Activated naive CD4-positive, alpha-beta T cell treated with anti-CD3 and anti-CD28 coated beads, Interleukin-2, amount 10 ng/mL, durations not matched to agents 7 days and 5 days (primary cell): ENCODE results near the gene CAPZA3.
"Not testable (repeated sequence)": the region's sequence is repeated elsewhere in the genome, so short reads cannot be mapped to it uniquely, and the experiment has no call there.

Source experiments
- CTCF ChIA-PET: fragments of 350-600 bp; sonication (Branson Sonifier 250); formaldehyde crosslinking; loops from one replicate; lab custom pipeline; 2021; ENCODE audit warnings: antibody characterized with exemption; lab: Charles Lee
- DNase-seq: peaks from one replicate; pipeline ENCODE4 v3.0.0-alpha.2; 2020
- H3K27ac Mint-ChIP-seq: one replicate; pipeline ENCODE4 v1.8.0; 2021; ENCODE audit warnings: mild to moderate bottlenecking, moderate library complexity, mixed read lengths
- H3K27me3 Mint-ChIP-seq: one replicate; pipeline ENCODE4 v1.8.0; 2021; ENCODE audit warnings: mild to moderate bottlenecking, mixed read lengths
- H3K36me3 Mint-ChIP-seq: one replicate; pipeline ENCODE4 v1.8.0; 2021; ENCODE audit warnings: mixed read lengths
- H3K4me1 Mint-ChIP-seq: one replicate; pipeline ENCODE4 v1.8.0; 2021; ENCODE audit warnings: mixed read lengths
- H3K4me3 Mint-ChIP-seq: one replicate; pipeline ENCODE4 v1.8.0; 2021; ENCODE audit warnings: mild to moderate bottlenecking, moderate library complexity, mixed read lengths
- H3K9me3 Mint-ChIP-seq: one replicate; pipeline ENCODE4 v1.8.0; 2021; ENCODE audit warnings: mixed read lengths

Gene CAPZA3

DNA sequence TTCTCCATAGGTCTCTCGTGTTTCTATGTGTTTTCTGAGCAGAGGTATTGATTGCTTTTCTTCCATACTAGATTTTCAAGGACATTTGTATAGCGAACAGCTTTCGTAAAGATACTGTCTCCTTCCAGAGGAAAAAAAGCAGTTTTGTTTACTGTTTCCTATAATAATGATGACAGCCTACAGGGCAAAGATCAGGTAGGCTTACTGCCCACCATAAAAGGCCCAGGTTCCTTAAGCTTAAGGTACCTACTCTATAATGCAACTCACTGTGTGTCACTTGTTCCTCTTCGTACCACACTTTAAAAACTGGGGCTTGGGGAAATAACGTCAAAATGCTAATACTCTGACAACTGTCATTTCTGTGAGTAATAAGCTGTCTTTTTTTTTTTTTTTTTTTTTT is 6.8 kb upstream of the CAPZA3 start:
- Mint-ChIP-seq H3K36me3 (no peaks in the 10 kb centered on the region), H3K4me1 (no peaks in the 10 kb centered on the region), H3K27ac (no peak overlapping the region), H3K4me3 (no peak overlapping the region), H3K9me3 (peaks cover 12% of the 10 kb centered on the region), H3K27me3 (no peaks in the 10 kb centered on the region)
- no peak for DNase-seq
- CTCF ChIA-PET, result no interaction called here

DNA sequence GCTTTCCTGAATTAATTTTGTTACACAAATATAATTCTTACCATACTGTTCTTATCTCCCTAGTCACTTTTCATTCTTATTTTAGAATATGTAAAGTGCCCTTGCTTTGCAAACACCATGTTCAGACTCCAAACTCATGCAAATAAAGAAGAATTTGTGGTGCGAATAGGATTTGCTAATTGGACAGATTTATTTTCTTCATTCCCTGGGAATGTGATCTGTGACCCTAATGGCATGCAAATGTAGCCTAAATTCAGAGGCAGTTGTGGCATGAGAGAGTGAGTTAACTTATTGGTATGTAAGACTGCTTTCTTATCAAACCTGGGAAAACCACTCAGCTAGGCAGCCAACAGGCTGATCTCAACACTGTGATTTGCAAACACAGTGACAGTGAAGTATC is 10.0 kb downstream of the CAPZA3 start:
- Mint-ChIP-seq H3K4me1 (no peaks in the 10 kb centered on the region), H3K4me3 (no peak overlapping the region), H3K27me3 (no peaks in the 10 kb centered on the region), H3K36me3 (no peaks in the 10 kb centered on the region), H3K9me3 (peaks cover 3% of the 10 kb centered on the region), H3K27ac (no peak overlapping the region)
- DNase-seq, result no peak
- CTCF ChIA-PET, result no interaction called here

DNA sequence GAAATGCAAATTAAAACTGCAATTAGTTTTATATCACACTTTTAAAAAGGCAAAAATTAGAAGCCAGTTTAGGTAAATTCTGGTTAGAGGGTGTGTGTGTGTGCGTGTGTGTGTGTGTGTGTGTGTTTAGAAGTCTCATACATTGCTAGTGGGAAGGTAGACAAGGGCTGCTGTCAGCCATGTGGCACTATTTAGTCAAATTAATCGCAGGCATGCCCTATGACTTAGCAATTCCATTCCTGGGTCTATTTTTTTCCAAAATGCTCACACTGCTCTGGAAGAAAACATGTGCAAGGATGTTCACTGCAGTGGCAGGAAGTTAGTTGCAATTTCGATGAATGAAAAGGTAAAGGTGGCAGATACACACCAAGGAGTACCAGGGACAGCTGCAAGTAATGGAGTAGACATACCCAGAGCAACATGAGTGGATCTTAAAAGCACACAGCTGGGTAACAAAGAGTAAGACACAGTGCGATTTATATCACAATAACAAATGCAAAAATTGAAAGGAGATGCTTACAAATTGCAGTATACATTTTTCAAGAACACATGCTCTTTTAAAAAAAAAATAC is 11.6 kb downstream of the CAPZA3 start:
- CTCF ChIA-PET, result no interaction called here
- Mint-ChIP-seq H3K27ac (no peak overlapping the region), H3K4me3 (no peak overlapping the region), H3K9me3 (no peaks in the 10 kb centered on the region), H3K27me3 (no peaks in the 10 kb centered on the region), H3K36me3 (no peaks in the 10 kb centered on the region), H3K4me1 (no peaks in the 10 kb centered on the region)
- DNase-seq, result no peak

GRCh38 chr12:18750085-18750484 is 12.2 kb downstream of the CAPZA3 start:
- Mint-ChIP-seq H3K4me3 (no peak overlapping the region), H3K4me1 (no peaks in the 10 kb centered on the region), H3K27ac (no peak overlapping the region), H3K36me3 (no peaks in the 10 kb centered on the region), H3K27me3 (no peaks in the 10 kb centered on the region), H3K9me3 (peaks cover under 1% of the 10 kb centered on the region)
- CTCF ChIA-PET, result no interaction called here
- no peak for DNase-seq

DNA sequence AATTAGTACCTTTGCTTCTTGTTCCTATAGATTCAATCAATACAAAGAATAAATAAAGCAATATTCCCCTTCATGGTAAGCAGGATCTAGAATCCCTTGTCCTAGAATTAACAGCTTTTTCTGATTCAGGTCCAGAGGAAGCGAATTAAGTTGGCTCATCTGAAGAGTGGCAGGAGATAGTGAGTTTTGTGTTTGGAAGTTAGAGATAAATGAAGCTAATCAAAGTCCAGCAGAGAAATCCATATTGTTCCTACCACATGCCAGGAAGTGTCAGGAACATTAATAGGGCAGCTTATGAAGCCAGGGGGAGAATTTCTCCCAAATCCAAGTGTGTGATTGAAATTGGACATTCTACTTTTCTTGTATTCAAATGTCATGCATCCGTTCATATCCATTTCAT is 13.9 kb downstream of the CAPZA3 start:
- Mint-ChIP-seq H3K4me1 (no peaks in the 10 kb centered on the region), H3K4me3 (no peak overlapping the region), H3K27ac (no peak overlapping the region), H3K36me3 (no peaks in the 10 kb centered on the region), H3K27me3 (no peaks in the 10 kb centered on the region), H3K9me3 (peaks cover 2% of the 10 kb centered on the region)
- no peak for DNase-seq
- CTCF ChIA-PET, result no interaction called here

GRCh38 chr12:18752280-18752920 is 14.5 kb downstream of the CAPZA3 start:
- Mint-ChIP-seq H3K4me3 (no peak overlapping the region), H3K36me3 (no peaks in the 10 kb centered on the region)
- CTCF ChIA-PET, result no interaction called here

GRCh38 chr12:18752947-18753346 is 15.0 kb downstream of the CAPZA3 start:
- Mint-ChIP-seq H3K27me3 (no peaks in the 10 kb centered on the region), H3K9me3 (peaks cover 2% of the 10 kb centered on the region), H3K27ac (no peak overlapping the region), H3K4me1 (no peaks in the 10 kb centered on the region), H3K36me3 (no peaks in the 10 kb centered on the region), H3K4me3 (no peak overlapping the region)
- no peak for DNase-seq
- CTCF ChIA-PET, result no interaction called here

More at GRCh38 chr12:18752280-18752920, 14.5 kb downstream of the CAPZA3 start:
- DNase-seq, result no peak
- Mint-ChIP-seq H3K9me3 (peaks cover 2% of the 10 kb centered on the region), H3K4me1 (no peaks in the 10 kb centered on the region), H3K27ac (no peak overlapping the region), H3K27me3 (no peaks in the 10 kb centered on the region)

GRCh38 chr12:18753481-18754123 is 15.7 kb downstream of the CAPZA3 start:
- no peaks in the 10 kb centered on the region for H3K27me3 Mint-ChIP-seq
- H3K27ac Mint-ChIP-seq, result no peak overlapping the region
- no peak overlapping the region for H3K4me3 Mint-ChIP-seq
- CTCF ChIA-PET, result no interaction called here
- H3K4me1 Mint-ChIP-seq, result no peaks in the 10 kb centered on the region
- no peak for DNase-seq
- H3K36me3 Mint-ChIP-seq, result no peaks in the 10 kb centered on the region
- H3K9me3 Mint-ChIP-seq, result peaks cover 2% of the 10 kb centered on the region

- Mint-ChIP-seq H3K4me3 (no peak overlapping the region), H3K4me1 (no peaks in the 10 kb centered on the region), H3K36me3 (no peaks in the 10 kb centered on the region), H3K9me3 (peaks cover 2% of the 10 kb centered on the region), H3K27me3 (no peaks in the 10 kb centered on the region), H3K27ac (no peak overlapping the region)
- CTCF ChIA-PET, result no interaction called here
- DNase-seq, result no peak
These were observed 16.3 kb downstream of the CAPZA3 start for GRCh38 chr12:18754124-18754707.

DNA sequence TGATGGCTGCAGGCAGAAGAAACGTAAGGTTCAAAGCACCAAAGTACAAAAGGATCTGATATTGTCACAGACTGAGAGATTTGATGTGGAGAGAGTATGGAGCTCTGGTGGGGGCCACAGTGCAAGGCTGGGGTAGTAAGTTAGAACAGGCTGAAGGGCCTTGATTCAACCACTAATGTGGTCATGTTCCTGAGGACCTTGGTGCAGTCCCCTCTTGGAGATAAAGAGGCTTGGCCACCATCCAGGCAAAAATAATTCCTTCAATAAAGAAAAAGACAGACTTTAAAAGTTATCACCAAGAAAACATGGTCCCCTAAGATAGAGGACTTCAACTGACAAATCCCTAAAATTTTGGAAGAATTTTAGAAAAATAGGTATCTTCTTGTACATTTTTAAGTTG is 17.4 kb downstream of the CAPZA3 start:
- peaks cover 2% of the 10 kb centered on the region for H3K9me3 Mint-ChIP-seq
- no peak overlapping the region for H3K27ac Mint-ChIP-seq
- no peak for DNase-seq
- no peaks in the 10 kb centered on the region for H3K27me3 Mint-ChIP-seq
- H3K4me3 Mint-ChIP-seq, result no peak overlapping the region
- no peaks in the 10 kb centered on the region for H3K36me3 Mint-ChIP-seq
- H3K4me1 Mint-ChIP-seq, result no peaks in the 10 kb centered on the region
- CTCF ChIA-PET, result no interaction called here

GRCh38 chr12:18766479-18766878 is 28.6 kb downstream of the CAPZA3 start:
- H3K27ac Mint-ChIP-seq, H3K36me3 Mint-ChIP-seq, DNase-seq, CTCF ChIA-PET, H3K4me1 Mint-ChIP-seq, H3K27me3 Mint-ChIP-seq, H3K4me3 Mint-ChIP-seq: not testable (repeated sequence)
- H3K9me3 Mint-ChIP-seq, result peaks cover 24% of the 10 kb centered on the region

DNA sequence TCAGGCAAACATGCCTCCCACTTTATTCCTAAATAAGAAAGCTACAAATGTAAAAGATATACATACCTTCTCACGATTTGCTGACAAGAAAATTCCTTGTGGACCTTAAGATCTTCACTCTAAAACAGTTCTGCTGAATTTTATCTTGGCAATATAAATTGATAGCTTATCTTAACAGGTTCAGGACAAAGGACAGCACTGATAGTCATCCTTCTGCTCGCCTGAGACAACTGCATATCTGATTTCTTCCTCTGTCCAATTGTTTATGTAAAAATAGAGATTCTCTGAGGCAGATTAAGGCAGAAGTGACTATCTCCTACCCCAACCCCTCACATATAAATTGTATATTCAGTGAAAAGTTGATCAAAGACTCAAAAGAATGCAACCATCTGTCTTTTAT is 44.9 kb downstream of the CAPZA3 start:
- no peak for DNase-seq
- CTCF ChIA-PET, result no interaction called here
- Mint-ChIP-seq H3K4me3 (no peak overlapping the region), H3K4me1 (no peaks in the 10 kb centered on the region), H3K36me3 (no peaks in the 10 kb centered on the region), H3K27ac (no peak overlapping the region), H3K9me3 (peaks cover 12% of the 10 kb centered on the region), H3K27me3 (no peaks in the 10 kb centered on the region)

DNA sequence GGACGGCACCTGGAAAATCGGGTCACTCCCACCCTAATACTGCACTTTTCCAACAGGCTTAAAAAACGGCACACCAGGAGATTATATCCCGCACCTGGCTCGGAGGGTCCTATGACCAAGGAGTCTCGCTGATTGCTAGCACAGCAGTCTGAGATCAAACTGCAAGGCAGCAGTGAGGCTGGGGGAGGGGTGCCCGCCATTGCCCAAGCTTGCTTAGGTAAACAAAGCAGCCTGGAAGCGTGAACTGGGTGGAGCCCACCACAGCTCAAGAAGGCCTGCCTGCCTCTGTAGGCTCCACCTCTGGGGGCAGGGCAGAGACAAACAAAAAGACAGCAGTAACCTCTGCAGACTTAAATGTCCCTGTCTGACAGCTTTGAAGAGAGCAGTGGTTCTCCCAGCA is 47.5 kb downstream of the CAPZA3 start:
- not testable (repeated sequence) for H3K36me3 Mint-ChIP-seq
- H3K9me3 Mint-ChIP-seq, result peaks cover 11% of the 10 kb centered on the region

More for the DNA sequence above, 47.5 kb downstream of the CAPZA3 start:
- H3K4me3 Mint-ChIP-seq, H3K27ac Mint-ChIP-seq, H3K4me1 Mint-ChIP-seq, H3K27me3 Mint-ChIP-seq, DNase-seq, CTCF ChIA-PET: not testable (repeated sequence)
